Adrenal gland (tissue), 12 donors: Measurements from ENCODE around the gene LLGL2. TPM values are rescaled to one million over a fixed set of nuclear protein-coding genes. Genes with fewer than 3 reads are reported as not detected.

Source experiments
- DNase-seq, 7 donors: peaks; one replicate each; pipeline ENCODE4 v3.0.0-alpha.2; 2019 to 2020
- H3K27ac ChIP-seq, 5 donors: fragments of 200-600 bp; sonication (generic) in 4 of 5; 1 replicate in 3 of 5; 2 replicates in 2 of 5; pipeline versions ENCODE4 v1.5.1 to v1.8.0; 2016 to 2020; ENCODE audit warnings: mild to moderate bottlenecking in 1 of 5
- H3K27me3 ChIP-seq: fragments of 200-600 bp; 2 replicates; pipeline ENCODE4 v1.8.0; 2021
- H3K36me3 ChIP-seq, 2 donors: fragments of 200-600 bp; replicated peaks in 1 of 2; 1 replicate in 1 of 2; 2 replicates in 1 of 2; pipeline versions ENCODE4 v1.5.1 to v1.8.0; 2018 to 2022
- H3K4me1 ChIP-seq, 2 donors: fragments of 200-600 bp; replicated peaks in 1 of 2; 1 replicate in 1 of 2; 2 replicates in 1 of 2; pipeline versions ENCODE4 v1.5.1 to v1.8.0; 2018 to 2021
- H3K4me3 ChIP-seq, 4 donors: fragments of 200-600 bp; sonication (generic) in 3 of 4; one replicate each; pipeline ENCODE4 v1.5.1; 2016 to 2018
- H3K9me3 ChIP-seq, 3 donors: fragments of 200-600 bp; sonication (generic) in 1 of 3; replicated peaks in 1 of 3; 1 replicate in 2 of 3; 2 replicates in 1 of 3; pipeline versions ENCODE4 v1.5.1 to v1.8.0; 2016 to 2021
- CTCF ChIP-seq, 6 experiments: fragments of 450-650 bp in 4 of 6; fragments of 200-600 bp in 2 of 6; sonication (generic) in 1 of 6; IDR thresholded peaks; 1 replicate in 5 of 6; 2 replicates in 1 of 6; pipeline versions ENCODE4 v1.5.1 to v1.8.0; 2016 to 2021; ENCODE audit warnings: antibody characterized with exemption in 6 of 6, mild to moderate bottlenecking in 2 of 6, moderate library complexity in 1 of 6
- POLR2A ChIP-seq, 2 donors: fragments of 450-650 bp; IDR thresholded peaks; one replicate each; pipeline ENCODE4 v1.6.1; 2017; ENCODE audit warnings: antibody characterized with exemption in 2 of 2, mild to moderate bottlenecking in 2 of 2, moderate library complexity in 1 of 2
- WGBS, 4 donors: extraction: QIAGEN DNeasy Blood & Tissue Kit in 2 of 4; methylation state at CpG; one replicate each; pipeline versions ENCODE4 v1.1.5 to v1.1.7; 2013 to 2017; 5-methylcytosine and 5-hydroxymethylcytosine counted together
- intact Hi-C, 2 donors: fragments of 100-400 bp; cut with DNase I; formaldehyde crosslinking; loops; one replicate each; pipeline versions ENCODE4 v1.14.1 to v1.15.0; 2022 to 2023
- polyA plus RNA-seq, 3 donors: library from polyadenylated mRNA; stranded (reverse); fragments of 200-250 nt in 2 of 3; fragments of 350-450 nt in 1 of 3; fragmentation: Illumina TruSeq in 1 of 3; extraction: RNeasy Lipid Tissue Mini Kit (QIAGEN cat#74804) in 1 of 3; gene quantifications; one replicate each; pipeline ENCODE4 v1.2.3, GENCODE V29; 2013 to 2014
- total RNA-seq, 9 donors: library from RNA; depleted of rRNA in 4 of 9; stranded (reverse); fragments of >200 nt in 4 of 9; fragments of 120-200 nt in 1 of 9; fragmentation: NEBNext Ultra II Directional in 1 of 9; extraction: Animal tissue kit (Norgen Biotek cat#: 25700) in 1 of 9; gene quantifications; one replicate each; pipeline versions ENCODE4 v1.1.0 to v1.2.4, GENCODE V29; 2013 to 2023
- donor health status: healthy with polysubstance abuse.
- donor health status: Bipolar disorder and iron deficiency.
- donor health status: DM: yes; HTN: yes; CAD: no.
- donor health status: DM: no; HTN: no; CAD: no.
- donor health status: DM: no; HTN: no; CAD: no.
- donor health status: DM: yes; HTN: yes; CAD: no.

The LLGL2 gene
- total and polyA plus RNA-seq, 12 donors: 1.2 to 90.3 (median 23.8) TPM

DNA sequence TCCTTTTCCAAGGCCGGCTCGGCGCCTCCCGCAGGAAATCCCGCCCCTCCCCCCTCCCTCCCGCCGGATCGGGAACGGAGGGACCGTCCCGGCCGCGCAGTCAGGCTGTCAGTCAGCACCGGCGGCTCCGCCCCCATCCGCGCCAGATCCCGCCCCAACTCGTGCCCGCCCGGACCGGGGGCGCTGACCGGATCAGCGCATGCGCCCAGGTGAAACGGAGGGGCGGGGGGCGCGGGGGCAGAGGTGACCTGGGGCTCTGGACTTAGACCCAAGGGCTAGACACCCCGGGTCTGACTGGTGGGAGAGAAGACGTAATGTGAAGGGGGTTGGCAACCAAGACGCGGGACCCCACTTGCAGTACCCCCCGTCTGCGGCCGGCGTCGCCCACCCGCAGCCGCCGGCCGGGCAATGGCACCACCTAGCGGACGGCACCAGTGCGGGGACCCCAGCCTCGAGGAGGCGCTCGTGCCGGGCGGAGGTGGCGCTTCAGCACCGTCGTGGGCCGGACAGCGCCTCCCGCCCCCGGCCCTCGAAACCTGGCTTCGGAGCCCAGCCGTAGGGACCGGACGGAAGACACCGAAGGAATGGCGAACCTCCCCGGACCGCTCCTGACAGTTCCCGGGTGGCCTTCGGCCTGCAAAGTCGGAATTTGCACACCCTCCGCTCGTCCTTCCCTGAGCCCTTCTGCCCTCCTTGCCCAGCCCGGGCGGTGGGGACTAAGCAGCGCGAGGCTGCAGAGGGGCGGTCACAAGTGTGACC, 9.8 kb upstream of the LLGL2 start, which contains the start of gene CASKIN2:
CASKIN2 (minus strand) TSS at position 42 of the 759 bp plus-strand sequence. CDS start 1,733 bp downstream, outside the sequence.
- Histone ChIP-seq H3K27me3 (no peaks in the 10 kb centered on the region), H3K36me3 (peaks cover 0 to 12% of the 10 kb centered on the region in 2 donors), H3K9me3 (no peaks in the 10 kb centered on the region), H3K27ac (peak within 1 kb of the TSS; percentile 6 to 93 (median 86)), H3K4me3 (peak within 1 kb of the TSS; percentile 48 to 94 (median 61)), H3K4me1 (peaks cover 26 to 49% of the 10 kb centered on the region in 2 donors)
- peak; percentile 97 to 99 (median 98) for DNase-seq
- intact Hi-C loops: loop anchor here (5.0 to 10.0 kb wide), 2 partner anchors 88 to 191 kb away; no protein-coding TSS in a partner anchor
- TF ChIP-seq CTCF (IDR thresholded peaks at IDR 0.05) (peak; percentile 91 to 99 (median 97)), POLR2A (IDR thresholded peaks at IDR 0.05) (no peak)
- 0 to 1% (median 1%) methylated on average over 6 to 78 of the region's 78 CpGs; no CpG with 5 or more reads in 1 of the 4 donors for WGBS, 4 donors

- 0 to 1% (median 0%) methylated on average over 7 to 45 of the region's 45 CpGs; no CpG with 5 or more reads in 1 of the 4 donors for WGBS, 4 donors
- H3K4me3 ChIP-seq: peak within 1 kb of the TSS; percentile 40 to 94 (median 81)
- peaks cover 0 to 17% of the 10 kb centered on the region in 2 donors for H3K36me3 ChIP-seq
- no peaks in the 10 kb centered on the region for H3K27me3 ChIP-seq
- TF ChIP-seq POLR2A (IDR thresholded peaks at IDR 0.05): no peak
- no peak for TF ChIP-seq CTCF (IDR thresholded peaks at IDR 0.05)
- no peaks in the 10 kb centered on the region for H3K9me3 ChIP-seq
- H3K27ac ChIP-seq: peak within 1 kb of the TSS; percentile 6 to 93 (median 86)
- intact Hi-C loops: loop anchor here (5.0 to 10.0 kb wide), 2 partner anchors 89 to 191 kb away; no protein-coding TSS in a partner anchor
- H3K4me1 ChIP-seq: peaks cover 26 to 44% of the 10 kb centered on the region in 2 donors
- peak; percentile 90 to 97 (median 95) for DNase-seq
Measured at GRCh38 chr17:75516255-75516618, 9.3 kb upstream of the LLGL2 start, which contains the start of gene TSEN54. TSEN54 (plus strand) TSS chr17:75516528; CDS start chr17:75516561, 33 bp downstream.

- peaks cover 0 to 22% of the 10 kb centered on the region in 2 donors for H3K36me3 ChIP-seq
- H3K4me1 ChIP-seq: peaks cover 22 to 39% of the 10 kb centered on the region in 2 donors
- intact Hi-C loops: loop anchor here (5.0 to 10.0 kb wide), 2 partner anchors 89 to 192 kb away; no protein-coding TSS in a partner anchor
- peak overlapping the region in 1 of 5 donors; percentile 93 for H3K27ac ChIP-seq
- 0% methylated on average over 5 to 64 of the region's 65 CpGs for WGBS, 4 donors
- H3K4me3 ChIP-seq: peak overlapping the region; percentile 40 to 94 (median 75)
- no peaks in the 10 kb centered on the region for H3K9me3 ChIP-seq
- no peaks in the 10 kb centered on the region for H3K27me3 ChIP-seq
- DNase-seq: peak in 4 of 7 donors; percentile 43 to 52 (median 47)
- TF ChIP-seq POLR2A (IDR thresholded peaks at IDR 0.05): no peak
- TF ChIP-seq CTCF (IDR thresholded peaks at IDR 0.05): no peak
Measured at GRCh38 chr17:75516619-75517296, 8.7 kb upstream of the LLGL2 start.
